ENCODE measurements around the gene APBA3.

The APBA3 gene

DNA sequence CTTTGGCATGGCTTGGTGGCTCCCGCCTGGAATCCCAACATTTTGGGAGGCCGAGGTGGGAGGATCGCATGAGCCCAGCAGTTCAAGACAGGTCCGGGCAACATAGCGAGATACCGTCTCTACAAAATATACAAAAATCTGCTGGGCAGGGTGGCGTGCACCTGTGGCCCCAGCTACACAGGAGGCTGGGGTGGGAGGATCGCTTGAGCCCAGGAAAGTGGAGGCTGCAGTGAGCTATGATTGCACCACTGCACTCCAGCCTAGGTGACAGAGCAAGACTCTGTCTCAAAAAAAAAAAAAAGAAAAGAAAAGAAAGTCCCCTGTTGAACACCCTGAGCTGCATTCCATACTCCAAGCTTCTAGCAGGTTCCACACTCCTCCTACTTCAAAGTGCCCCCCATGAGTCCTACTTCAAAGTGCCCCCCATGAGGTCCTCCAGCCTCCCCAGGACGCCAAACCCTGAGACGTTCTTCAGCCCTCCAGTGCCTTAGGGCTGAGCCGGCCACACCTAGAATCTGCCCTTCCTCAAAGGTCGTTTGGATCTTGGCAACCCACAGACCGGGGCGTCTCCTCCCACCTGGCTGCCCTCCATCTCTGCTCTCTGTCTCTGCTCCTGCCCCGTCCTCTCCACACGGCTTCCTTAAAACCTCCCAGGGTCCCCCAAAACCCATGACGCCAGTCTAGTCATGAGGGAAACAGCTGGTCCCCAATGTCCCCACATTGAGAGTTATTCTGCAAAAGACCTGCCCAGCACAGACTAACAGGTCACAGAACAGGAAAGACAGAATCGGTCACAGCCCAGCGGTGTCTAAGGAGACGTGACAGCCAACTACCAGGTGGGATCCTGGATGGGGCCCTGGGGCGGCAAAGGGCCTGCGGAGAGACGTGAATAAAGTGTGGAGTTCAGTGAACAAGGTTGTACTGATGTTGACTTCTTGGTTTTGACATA lies 48.6 kb downstream of the APBA3 start:
- no peak for DNase-seq

DNA sequence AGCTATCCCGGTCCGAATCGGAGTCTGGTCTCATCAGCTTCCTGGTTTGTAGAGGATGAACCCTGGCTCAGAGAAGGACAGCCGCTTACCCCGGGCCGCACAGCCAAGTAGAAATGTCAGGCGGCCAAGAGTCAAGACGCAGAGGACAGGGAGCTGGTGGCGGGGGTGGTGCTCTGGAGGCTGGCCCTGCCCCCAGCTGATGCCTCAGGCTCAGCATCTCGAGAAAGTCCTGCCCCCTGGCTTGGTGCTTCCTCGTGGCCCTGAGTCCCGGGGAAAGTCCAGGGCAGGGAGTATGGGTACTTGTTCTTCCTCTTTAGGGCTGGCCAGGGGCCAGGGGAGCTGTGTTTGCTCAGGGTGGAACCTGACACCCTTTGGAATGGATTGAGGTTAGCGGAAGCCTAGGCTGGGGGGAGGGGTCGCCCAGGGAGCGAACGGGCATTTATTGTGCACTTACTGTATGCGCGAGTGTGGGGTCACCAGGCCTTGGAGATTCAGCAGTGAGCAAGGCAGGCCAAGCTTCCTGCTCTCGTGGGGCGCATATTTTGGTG lies 51.2 kb downstream of the APBA3 start:
- no peak for DNase-seq

DNA sequence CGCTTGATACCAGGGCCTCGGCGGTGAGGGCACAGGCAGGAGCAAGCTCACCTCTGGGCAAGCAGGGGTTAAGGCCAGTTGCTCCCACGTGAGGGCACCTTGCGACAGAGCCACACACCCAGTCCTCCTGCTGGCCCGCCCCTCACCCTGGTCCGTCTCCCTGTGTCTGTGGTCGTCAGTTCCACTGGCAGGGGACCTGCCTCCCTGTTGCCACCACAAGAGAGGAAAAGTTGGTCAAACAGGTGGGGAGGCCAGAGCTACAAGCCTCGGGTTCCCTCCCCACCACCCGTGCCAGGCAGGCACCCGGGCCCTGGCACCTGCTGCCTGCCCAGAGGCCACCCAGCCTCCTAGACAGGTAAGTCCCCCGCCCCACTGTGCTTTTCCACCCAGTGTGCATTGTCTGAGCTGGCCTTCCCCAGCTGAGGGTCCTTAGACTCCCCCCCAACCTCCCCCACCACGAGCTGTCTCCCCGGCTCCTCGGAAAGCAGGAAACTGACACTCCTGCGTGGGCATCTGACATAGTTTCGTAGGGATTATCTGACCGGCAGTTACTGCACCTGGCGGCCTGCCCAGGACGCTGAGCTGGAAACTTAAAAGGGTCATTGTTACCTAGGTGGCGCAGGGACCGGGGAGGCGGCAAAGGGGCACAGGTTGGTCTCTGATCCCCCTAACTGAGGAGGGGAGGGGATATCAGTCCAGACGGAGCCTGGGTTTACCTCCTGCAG lies 53.1 kb downstream of the APBA3 start, which contains the start of gene TJP3:
TSS of gene TJP3 (plus strand) at position 178 of the 725 bp plus-strand sequence. CDS start 20,049 bp downstream, outside the sequence.
- DNase-seq: no peak

DNA sequence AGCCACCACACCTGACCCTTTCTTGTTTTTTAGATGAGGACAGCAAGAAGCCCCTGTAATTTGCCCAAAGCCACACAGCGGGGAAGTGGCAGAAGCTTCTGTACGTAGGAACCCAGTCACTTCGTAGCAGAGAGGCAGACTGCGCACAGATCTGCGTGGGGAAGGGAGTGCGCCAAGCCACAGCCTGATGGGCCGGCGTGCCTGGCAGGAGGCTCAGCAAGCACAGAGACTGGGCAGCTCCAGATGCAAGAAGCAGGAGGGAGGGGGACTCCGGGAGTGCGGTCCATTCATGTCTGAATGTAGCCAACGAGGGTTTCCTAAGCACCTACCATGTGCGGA lies 53.7 kb downstream of the APBA3 start:
- DNase-seq: no peak

DNA sequence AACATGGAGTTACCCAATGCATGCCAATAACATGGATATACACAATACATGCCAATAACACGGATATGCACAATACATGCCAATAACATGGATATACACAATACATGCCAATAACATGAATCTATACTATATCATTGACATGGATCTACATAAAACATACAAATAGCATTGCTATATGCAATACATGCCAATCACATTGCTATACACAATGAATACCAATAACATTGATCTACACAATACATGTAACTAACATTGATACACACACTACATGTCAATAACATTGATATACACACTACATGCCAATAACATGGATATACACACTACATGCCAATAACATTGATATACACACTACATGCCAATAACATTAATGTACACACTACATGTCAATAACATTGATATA lies 60.3 kb downstream of the APBA3 start:
- no peak for DNase-seq
